ENCODE measurements around the gene KLK1.

DNA sequence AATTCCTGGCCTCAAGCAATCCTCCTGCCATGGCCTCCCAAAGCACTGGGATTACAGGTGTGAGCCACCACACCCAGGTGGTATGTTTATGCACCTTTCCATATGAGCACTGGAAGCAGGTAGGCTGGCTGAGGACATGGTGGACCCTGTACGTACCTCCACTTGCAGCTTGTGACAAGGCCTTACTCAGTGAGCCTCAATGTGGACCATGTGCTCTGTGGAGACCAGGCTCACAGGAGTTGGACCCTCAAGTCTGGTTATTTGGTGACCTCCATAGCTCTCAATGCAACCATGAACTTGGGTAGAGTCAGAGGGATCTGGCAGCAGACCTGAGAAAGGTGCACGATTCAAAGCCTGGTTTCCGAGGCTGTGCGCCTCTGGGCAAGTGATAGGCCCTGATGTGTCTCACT, 27.9 kb downstream of the KLK1 start:
- TF ChIP-seq POLR2A (IDR thresholded peaks at IDR 0.05) (no peak), CTCF (IDR thresholded peaks at IDR 0.05) (no peak)
